ENCODE data around the gene DLEU7. TPM values are rescaled to one million over a fixed set of nuclear protein-coding genes. Genes with fewer than 3 reads are reported as not detected.

Gene DLEU7
- total RNA-seq, 1 experiment from 2014 or later: 3.6 TPM

GRCh38 chr13:50866817-50867636 lies 23.5 kb upstream of the DLEU7 start:
- peaks cover 18% of the 10 kb centered on the region for H3K9me3 Mint-ChIP-seq
- DNase-seq (ENCODE audit: low spot score): no peak
- no peaks in the 10 kb centered on the region; the same call in 1 of the 2 replicates for H3K27me3 Mint-ChIP-seq (ENCODE audit: low read depth)
- no peak overlapping the region for H3K27ac Mint-ChIP-seq
- no peak overlapping the region for H3K4me3 Mint-ChIP-seq
- H3K4me1 Mint-ChIP-seq: peaks cover 6% of the 10 kb centered on the region
- CTCF ChIA-PET: no interaction called here
- H3K36me3 Mint-ChIP-seq: no peaks in the 10 kb centered on the region
- no peak for ATAC-seq
- no peak for TF ChIP-seq ESRRA (CRISPR knock-in tag; IDR thresholded peaks at IDR 0.05; ENCODE audit: borderline replicate concordance)
- peak; percentile 95; the same call in 1 of the 2 replicates for TF ChIP-seq ZNF512 (CRISPR knock-in tag; IDR thresholded peaks at IDR 0.05; ENCODE audit: borderline replicate concordance)
- POLR2A ChIA-PET: no interaction called here

- Mint-ChIP-seq H3K4me1 (peaks cover 6% of the 10 kb centered on the region), H3K9me3 (peaks cover 36% of the 10 kb centered on the region), H3K27ac (no peak overlapping the region), H3K27me3 (ENCODE audit: low read depth) (no peaks in the 10 kb centered on the region), H3K36me3 (peaks cover 14% of the 10 kb centered on the region), H3K4me3 (no peak overlapping the region)
- ChIA-PET POLR2A (interaction anchor here (0.7 kb wide), 1 partner anchor 177 kb away, joined by 3 read pairs; no protein-coding TSS in a partner anchor), CTCF (interaction anchor here (1.1 kb wide), 1 partner anchor 205 kb away, joined by 6 read pairs; no protein-coding TSS in a partner anchor)
- no peak for TF ChIP-seq PRDM15 (CRISPR knock-in tag; IDR thresholded peaks at IDR 0.05)
- no peak for TF ChIP-seq GTF2I (CRISPR knock-in tag; conservative IDR thresholded peaks at IDR 0.05)
- no peak for TF ChIP-seq ZNF512 (CRISPR knock-in tag; IDR thresholded peaks at IDR 0.05; ENCODE audit: borderline replicate concordance)
- no peak for TF ChIP-seq CREB1 (CRISPR knock-in tag; IDR thresholded peaks at IDR 0.05)
- TF ChIP-seq AR (CRISPR knock-in tag; IDR thresholded peaks at IDR 0.05): no peak
- no peak for TF ChIP-seq ZNF423 (CRISPR knock-in tag; IDR thresholded peaks at IDR 0.05)
- no peak for TF ChIP-seq ARID4B (CRISPR knock-in tag; IDR thresholded peaks at IDR 0.05; ENCODE audit: borderline replicate concordance)
- TF ChIP-seq FOXP1 (CRISPR knock-in tag; IDR thresholded peaks at IDR 0.05; ENCODE audit: borderline replicate concordance): no peak
- no peak for TF ChIP-seq PREB (CRISPR knock-in tag; IDR thresholded peaks at IDR 0.05; ENCODE audit: borderline replicate concordance)
- TF ChIP-seq RELA (CRISPR knock-in tag; IDR thresholded peaks at IDR 0.05; ENCODE audit: borderline replicate concordance): no peak
- TF ChIP-seq ZNF416 (CRISPR knock-in tag; IDR thresholded peaks at IDR 0.05): no peak
- TF ChIP-seq ETV6 (CRISPR knock-in tag; IDR thresholded peaks at IDR 0.05): no peak
- no peak for TF ChIP-seq ZBTB43 (CRISPR knock-in tag; IDR thresholded peaks at IDR 0.05)
- ATAC-seq (no peak), DNase-seq (ENCODE audit: low spot score) (no peak)
Measured at GRCh38 chr13:50864492-50864891, 21.0 kb upstream of the DLEU7 start.
